C4-2B (cell line): Measurements from ENCODE around the gene TCL1A.

ENCODE experiments used
- H3K27ac ChIP-seq: fragments of 450-650 bp; 2 replicates; pipeline ENCODE4 v1.5.1; 2017
- CTCF ChIP-seq: fragments of 450-650 bp; conservative IDR thresholded peaks from 2 replicates; pipeline ENCODE4 v1.5.1; 2017; ENCODE audit warnings: mild to moderate bottlenecking
- ZFX ChIP-seq: fragments of 450-650 bp; IDR thresholded peaks from 2 replicates; pipeline ENCODE4 v1.6.1; 2017

The TCL1A gene

GRCh38 chr14:95695913-95696312 lies 18.0 kb downstream of the TCL1A start:
- TF ChIP-seq ZFX (no peak), CTCF (no peak)
- no peak overlapping the region for H3K27ac ChIP-seq

- H3K27ac ChIP-seq: no peak overlapping the region
Observed at GRCh38 chr14:95695051-95695450, 18.9 kb downstream of the TCL1A start.

GRCh38 chr14:95692109-95692508 lies 21.8 kb downstream of the TCL1A start:
- TF ChIP-seq CTCF (no peak), ZFX (no peak)

More at GRCh38 chr14:95695051-95695450, 18.9 kb downstream of the TCL1A start:
- TF ChIP-seq ZFX (no peak), CTCF (no peak)

GRCh38 chr14:95691591-95691990 lies 22.3 kb downstream of the TCL1A start:
- TF ChIP-seq ZFX: no peak
- TF ChIP-seq CTCF: no peak
- H3K27ac ChIP-seq: no peak overlapping the region

More at GRCh38 chr14:95692109-95692508, 21.8 kb downstream of the TCL1A start:
- H3K27ac ChIP-seq: no peak overlapping the region

- no peak for TF ChIP-seq CTCF
- TF ChIP-seq ZFX: no peak
- H3K27ac ChIP-seq: no peak overlapping the region
Observed at GRCh38 chr14:95690815-95691214, 23.1 kb downstream of the TCL1A start.

- no peak overlapping the region for H3K27ac ChIP-seq
- no peak for TF ChIP-seq ZFX
- no peak for TF ChIP-seq CTCF
Observed at GRCh38 chr14:95689441-95689840, 24.5 kb downstream of the TCL1A start.

GRCh38 chr14:95686935-95687334 lies 27.0 kb downstream of the TCL1A start:
- H3K27ac ChIP-seq: peak overlapping the region; percentile 23
- TF ChIP-seq CTCF: no peak
- no peak for TF ChIP-seq ZFX
